ENCODE data around the gene NAT9.

NAT9 gene

DNA sequence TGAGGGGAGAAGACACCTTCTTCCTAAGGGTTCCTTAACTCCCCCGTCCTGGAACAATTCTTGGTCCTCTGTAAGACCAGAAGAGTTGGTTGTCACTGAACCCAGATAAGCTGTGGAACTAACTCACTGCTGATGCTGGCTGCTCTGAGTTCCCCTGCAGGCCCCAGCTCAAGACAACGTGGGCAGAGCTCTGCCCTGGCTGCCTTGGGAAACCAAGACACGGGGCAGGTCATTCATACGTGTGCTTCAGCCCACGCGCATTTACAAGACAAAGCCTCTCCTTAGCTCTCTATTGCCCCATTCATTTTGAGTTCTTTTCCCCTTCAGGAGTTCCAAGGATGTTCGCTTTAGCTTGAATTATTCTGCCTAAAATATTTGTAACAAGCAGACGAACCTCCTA is 3.4 kb upstream of the NAT9 start:
- peak; percentile 59 to 74 (median 62) for DNase-seq

DNA sequence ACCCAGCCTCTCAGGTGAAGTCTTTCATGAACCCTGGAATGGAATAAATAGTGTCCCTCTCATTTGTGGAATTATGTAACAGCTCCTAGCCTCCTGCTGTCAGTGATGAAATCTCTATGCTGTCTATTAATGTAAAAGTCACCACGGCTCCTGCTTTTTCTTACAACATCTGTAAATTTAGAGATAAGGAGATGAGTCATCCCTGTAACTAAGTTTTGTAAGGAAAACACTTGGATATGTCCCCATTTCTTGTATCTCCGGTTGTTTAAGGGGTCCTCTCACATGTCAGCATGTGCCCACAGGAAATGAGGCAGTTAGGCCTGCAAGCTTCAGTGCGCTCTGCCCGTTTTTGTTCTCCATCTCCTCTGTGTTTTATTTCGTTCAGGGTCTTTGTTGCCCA is 2.8 kb upstream of the NAT9 start:
- DNase-seq: peak; percentile 24 to 56 (median 55)

GRCh38 chr17:74777901-74778515 is 1.9 kb upstream of the NAT9 start:
- DNase-seq: peak; percentile 39 to 60 (median 39)

- no peak for DNase-seq
Measured at GRCh38 chr17:74776990-74777389, 845 bp upstream of the NAT9 start.

- DNase-seq: peak in 1 of 3 donors; percentile 19
Measured at GRCh38 chr17:74775409-74776043, 619 bp downstream of the NAT9 start.

DNA sequence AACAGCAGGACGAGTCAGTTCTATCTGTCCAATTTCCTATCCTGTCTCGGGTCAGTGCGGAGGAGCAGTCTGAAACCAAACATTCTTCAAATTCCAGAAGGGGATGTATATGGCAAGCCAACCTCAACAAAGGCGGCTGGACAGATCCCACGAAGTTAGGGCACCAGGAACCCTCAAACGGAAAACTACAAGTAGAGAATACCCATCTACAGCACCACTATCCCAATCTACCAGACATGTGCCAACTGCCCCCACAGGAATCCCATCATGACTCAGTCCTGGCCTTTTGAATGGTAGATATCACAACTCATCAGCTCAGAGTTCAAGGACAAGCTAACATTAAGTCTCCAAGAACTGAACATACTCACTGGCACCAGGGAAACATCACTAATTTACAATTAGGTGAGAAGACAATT is 2.3 kb downstream of the NAT9 start:
- DNase-seq: no peak

DNA sequence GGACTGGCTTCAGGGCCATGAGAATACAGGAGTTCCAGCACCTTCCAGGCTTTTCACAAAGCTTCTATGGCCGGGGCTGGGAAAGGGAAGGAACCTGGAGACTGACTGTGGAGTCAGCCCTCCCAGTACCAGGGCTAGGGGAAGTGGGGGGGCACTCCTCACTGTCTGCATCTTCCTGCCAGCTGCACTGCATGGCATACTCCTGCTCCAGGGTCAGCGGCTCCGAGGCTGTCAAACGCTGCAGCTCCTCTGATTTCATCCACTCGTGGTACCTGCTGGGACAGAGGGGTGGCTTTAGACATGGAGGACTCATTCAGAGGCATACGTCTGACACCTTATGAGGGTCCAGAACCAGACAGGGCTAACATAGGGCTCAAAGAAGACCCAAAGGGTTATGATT is 2.7 kb downstream of the NAT9 start:
- no peak for DNase-seq

DNA sequence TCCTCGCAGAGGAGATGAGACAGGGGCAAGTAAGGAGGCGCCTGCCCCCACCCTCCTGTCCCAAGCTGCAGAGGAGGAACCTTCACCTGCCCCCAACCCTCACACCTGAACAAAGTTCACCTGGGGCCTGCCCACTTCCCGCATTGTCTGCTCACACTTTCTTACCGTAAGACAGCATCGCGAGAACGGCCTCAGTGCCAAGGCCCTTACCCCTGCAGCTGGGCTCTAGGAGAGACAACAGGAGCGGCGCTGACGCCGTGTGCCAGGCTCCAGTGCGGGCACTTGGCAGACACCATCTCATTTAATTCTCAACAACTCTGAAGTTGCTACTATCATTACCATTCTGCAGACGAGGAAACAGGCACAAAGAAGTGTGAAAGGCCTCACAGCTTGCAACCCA is 4.1 kb downstream of the NAT9 start:
- no peak for DNase-seq

- DNase-seq: no peak
Measured at GRCh38 chr17:74771319-74771914, 4.7 kb downstream of the NAT9 start.

GRCh38 chr17:74770498-74771318 is 5.4 kb downstream of the NAT9 start:
- peak; percentile 57 to 72 (median 64) for DNase-seq

- DNase-seq: no peak
Measured at GRCh38 chr17:74769856-74770497, 6.2 kb downstream of the NAT9 start.

DNA sequence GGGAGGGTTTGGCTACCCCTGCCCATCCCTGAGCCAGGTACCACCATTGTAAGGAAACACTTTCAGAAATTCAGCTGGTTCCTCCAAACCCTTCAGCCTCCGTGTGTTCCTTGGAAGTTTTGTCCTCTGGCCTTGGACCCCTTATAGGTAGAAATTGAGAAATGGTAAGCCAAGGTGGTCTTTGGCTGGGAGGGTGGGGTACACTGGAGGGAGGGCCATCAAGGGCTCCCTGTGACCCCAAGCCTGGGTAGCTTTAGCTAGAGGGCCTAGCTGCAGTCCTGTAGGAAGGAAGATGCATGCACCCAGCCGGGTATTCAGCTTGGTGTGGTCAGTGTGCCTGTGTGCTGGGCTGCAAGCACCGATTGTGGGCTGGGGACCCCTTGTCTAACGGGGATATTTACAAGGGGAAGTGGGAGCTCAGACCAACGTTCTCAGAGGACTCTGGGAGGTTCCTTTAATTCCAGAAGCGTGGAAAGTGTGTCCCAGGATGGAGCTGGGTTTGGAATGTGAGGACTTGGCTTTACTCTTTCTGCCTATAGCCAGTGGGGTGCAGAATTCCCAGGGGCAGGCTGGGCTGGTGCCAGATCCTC is 6.8 kb downstream of the NAT9 start:
- no peak for DNase-seq

- DNase-seq: no peak
Measured at GRCh38 chr17:74768763-74769114, 7.4 kb downstream of the NAT9 start.

DNA sequence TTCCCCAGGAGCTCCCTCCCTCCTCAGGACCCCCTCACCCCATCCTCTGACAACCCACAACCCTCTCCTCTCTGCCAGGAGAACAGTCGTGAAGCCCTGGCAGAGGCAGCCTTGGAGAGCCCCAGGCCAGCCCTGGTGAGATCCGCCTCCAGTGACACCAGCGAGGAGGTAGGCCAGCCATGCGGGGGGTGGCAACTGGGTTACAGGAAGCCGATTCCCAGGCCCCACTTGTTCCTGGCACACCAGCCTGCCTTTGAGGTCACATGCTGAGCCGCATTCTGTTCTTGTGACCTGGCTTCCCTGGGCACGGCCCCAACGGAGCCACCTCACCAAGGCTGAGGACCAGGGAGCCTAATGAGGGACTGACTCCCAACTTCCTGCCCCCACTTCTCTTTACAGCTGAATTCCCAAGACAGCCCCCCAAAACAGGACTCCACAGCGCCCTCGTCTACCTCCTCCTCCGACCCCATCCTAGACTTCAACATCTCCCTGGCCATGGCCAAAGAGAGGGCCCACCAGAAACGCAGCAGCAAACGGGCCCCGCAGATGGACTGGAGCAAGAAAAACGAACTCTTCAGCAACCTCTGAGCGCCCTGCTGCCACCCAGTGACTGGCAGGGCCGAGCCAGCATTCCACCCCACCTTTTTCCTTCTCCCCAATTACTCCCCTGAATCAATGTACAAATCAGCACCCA is 7.9 kb downstream of the NAT9 start:
- DNase-seq: no peak

GRCh38 chr17:74767111-74767516 is 9.0 kb downstream of the NAT9 start:
- DNase-seq: no peak

GRCh38 chr17:74766413-74766812 is 9.7 kb downstream of the NAT9 start:
- DNase-seq: no peak

DNA sequence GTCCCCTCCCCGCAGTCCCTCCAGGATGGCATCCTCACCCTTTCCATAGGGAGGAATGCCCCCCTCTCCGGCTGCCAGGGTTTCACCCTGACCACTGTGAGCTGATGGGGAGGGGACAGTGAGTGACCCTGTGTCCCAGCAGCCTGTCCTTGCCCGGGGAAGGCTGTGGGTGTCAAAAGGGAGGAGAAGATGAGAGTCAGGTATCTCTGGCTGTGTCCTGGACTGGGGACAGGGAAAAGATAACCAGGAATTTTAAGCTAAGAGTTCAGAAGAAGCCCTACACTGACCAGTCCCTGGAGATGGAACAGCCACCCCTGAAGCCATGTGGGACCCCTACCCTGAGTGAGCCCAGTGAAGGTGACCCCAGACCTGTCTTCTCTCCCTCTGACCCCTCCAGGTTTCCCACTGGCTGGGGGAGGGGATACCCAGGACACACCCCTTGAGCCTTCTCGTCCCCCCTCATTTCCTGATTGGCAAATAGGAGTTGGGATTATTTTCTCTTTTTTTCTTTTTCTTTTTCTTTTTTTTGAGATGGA is 11.3 kb downstream of the NAT9 start:
- DNase-seq: no peak

DNA sequence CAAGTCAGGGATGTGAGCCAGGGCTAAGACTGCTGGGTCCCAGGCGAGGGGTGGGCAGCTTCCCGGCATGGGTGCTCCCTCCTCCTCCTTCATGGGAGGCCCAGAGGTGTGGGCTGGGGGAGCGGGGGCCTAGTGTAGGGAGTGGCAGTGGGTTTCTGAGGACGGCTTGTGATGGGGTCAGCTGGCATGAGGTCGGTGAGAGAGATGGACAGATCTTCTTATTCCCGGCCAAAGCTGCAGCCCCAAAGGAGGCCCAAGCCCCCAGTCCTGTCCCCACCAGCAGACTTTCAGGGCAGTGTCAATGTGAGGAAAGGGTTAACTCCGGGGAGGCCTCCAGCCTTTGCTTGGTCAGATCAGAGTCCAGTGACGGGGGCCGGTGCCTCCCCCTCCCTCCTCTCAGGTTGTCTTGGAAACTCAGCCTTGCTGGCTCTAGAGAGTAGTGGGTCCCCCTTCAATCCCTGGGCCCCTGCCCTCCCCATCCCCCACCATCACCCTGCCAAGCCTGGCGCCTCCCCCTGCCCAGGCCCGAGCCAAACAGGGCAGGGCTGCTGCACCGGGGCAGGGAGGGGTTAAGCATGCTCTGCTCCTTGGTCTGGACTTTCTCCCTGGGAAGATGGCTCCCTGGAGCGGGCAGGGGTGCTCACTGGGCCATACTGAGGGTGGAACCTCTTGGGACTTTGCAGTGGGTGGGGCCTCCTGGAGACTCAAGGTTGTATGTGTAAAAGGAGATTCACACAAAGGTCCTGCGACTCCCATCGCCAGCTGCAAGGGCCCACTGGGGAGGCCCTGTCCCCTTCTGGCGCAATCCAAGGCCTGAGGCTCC is 12.4 kb downstream of the NAT9 start:
- no peak for DNase-seq

DNA sequence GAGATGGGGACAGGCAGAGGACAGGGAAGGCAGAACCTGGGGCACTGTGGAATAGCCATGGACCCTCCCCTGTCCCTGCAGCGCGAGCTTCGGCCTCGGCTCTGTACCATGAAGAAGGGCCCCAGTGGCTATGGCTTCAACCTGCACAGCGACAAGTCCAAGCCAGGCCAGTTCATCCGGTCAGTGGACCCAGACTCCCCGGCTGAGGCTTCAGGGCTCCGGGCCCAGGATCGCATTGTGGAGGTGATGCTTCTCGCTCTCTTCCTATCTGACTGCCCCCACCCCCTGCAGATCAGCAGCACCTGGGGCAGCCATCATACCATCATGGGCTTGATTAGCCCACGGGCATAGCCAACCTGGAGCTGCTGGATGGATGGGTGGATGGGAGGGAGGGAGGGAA is 14.2 kb downstream of the NAT9 start:
- no peak for DNase-seq

- no peak for DNase-seq
Measured at GRCh38 chr17:74761419-74761818, 14.7 kb downstream of the NAT9 start.
